Breast epithelium (tissue), 3 donors: Measurements from ENCODE around the gene DMD.

Source experiments
- CTCF ChIP-seq, 3 donors: fragments of 450-650 bp; IDR thresholded peaks; one replicate each; pipeline ENCODE4 v1.5.1; 2016 to 2017; ENCODE audit warnings: antibody characterized with exemption in 3 of 3, mild to moderate bottlenecking in 3 of 3, moderate library complexity in 3 of 3
- POLR2A ChIP-seq: fragments of 450-650 bp; IDR thresholded peaks from one replicate; pipeline ENCODE4 v1.6.1; 2016; ENCODE audit warnings: antibody characterized with exemption, mild to moderate bottlenecking, moderate library complexity

GRCh38 chrX:33032700-33033099 lies 178.6 kb downstream of the DMD start:
- no peak for TF ChIP-seq CTCF (IDR thresholded peaks at IDR 0.05)
- no peak for TF ChIP-seq POLR2A
